Fibroblast of lung (primary cell): Measurements from ENCODE around the gene RERE. TPM values are rescaled to one million over a fixed set of nuclear protein-coding genes. Genes with fewer than 3 reads are reported as not detected.

Source experiments
- DNase-seq, 2 donors: peaks; one replicate each; pipeline versions ENCODE4 v3.0.0 to v3.0.0-alpha.2; 2010; ENCODE audit warnings: low read depth in 2 of 2
- H2AFZ ChIP-seq: 2 replicates; pipeline ENCODE4 v1.5.1; 2012; ENCODE audit warnings: low read length, control low read depth, inconsistent platforms
- H3K27ac ChIP-seq: 2 replicates; pipeline ENCODE4 v1.5.1; 2011; ENCODE audit warnings: low read length, control low read depth; ENCODE audit not compliant: insufficient read depth
- H3K27me3 ChIP-seq: 2 replicates; pipeline ENCODE4 v1.5.1; 2011; ENCODE audit warnings: mild to moderate bottlenecking, low read length; ENCODE audit not compliant: control insufficient read depth, insufficient read depth
- H3K36me3 ChIP-seq: 2 replicates; pipeline ENCODE4 v1.5.1; 2011; ENCODE audit warnings: low read length; ENCODE audit not compliant: control insufficient read depth, insufficient read depth
- H3K4me1 ChIP-seq: 2 replicates; pipeline ENCODE4 v1.5.1; 2011; ENCODE audit warnings: low read length; ENCODE audit not compliant: control insufficient read depth, insufficient read depth; ENCODE audit errors: extremely low read depth
- H3K4me2 ChIP-seq: 2 replicates; pipeline ENCODE4 v1.5.1; 2011; ENCODE audit warnings: low read length, control low read depth; ENCODE audit not compliant: insufficient read depth; ENCODE audit errors: extremely low read depth
- H3K4me3 ChIP-seq, 4 experiments: fragments of 200-600 bp in 1 of 4; sonication (generic) in 1 of 4; replicated peaks in 1 of 4; 2 replicates each; pipeline ENCODE4 v1.5.1; 2011 to 2016; ENCODE audit warnings: low read length in 4 of 4, low read depth in 3 of 4, mild to moderate bottlenecking in 3 of 4, control low read depth in 2 of 4, inconsistent platforms in 1 of 4, mixed read lengths in 1 of 4; ENCODE audit not compliant: insufficient read depth in 1 of 4; ENCODE audit errors: control extremely low read depth in 1 of 4
- H3K79me2 ChIP-seq: 2 replicates; pipeline ENCODE4 v1.5.1; 2012; ENCODE audit warnings: mild to moderate bottlenecking, low read length, inconsistent platforms; ENCODE audit not compliant: control insufficient read depth, insufficient read depth
- H3K9ac ChIP-seq: 2 replicates; pipeline ENCODE4 v1.5.1; 2011; ENCODE audit warnings: mild to moderate bottlenecking, low read length, control low read depth; ENCODE audit not compliant: insufficient read depth
- H3K9me3 ChIP-seq: 2 replicates; pipeline ENCODE4 v1.5.1; 2012; ENCODE audit warnings: low read depth, low read length; ENCODE audit not compliant: control insufficient read depth, insufficient read depth
- H4K20me1 ChIP-seq: 2 replicates; pipeline ENCODE4 v1.5.1; 2011; ENCODE audit warnings: low read length; ENCODE audit not compliant: control insufficient read depth, insufficient read depth; ENCODE audit errors: extremely low read depth
- EZH2 ChIP-seq: IDR thresholded peaks from 2 replicates; pipeline ENCODE4 v1.5.1; 2012; ENCODE audit warnings: low read length, control low read depth, mild to moderate bottlenecking; ENCODE audit errors: missing control alignments
- polyA plus RNA-seq, 2 donors: library from polyadenylated mRNA; depleted of rRNA in 1 of 2; stranded (reverse) in 1 of 2; unstranded in 1 of 2; fragments of >200 nt; gene quantifications; 2 replicates each; pipeline ENCODE4 v1.2.1, GENCODE V29; 2011 to 2012; ENCODE audit warnings: missing spikeins in 1 of 2
- total RNA-seq: library from RNA; depleted of rRNA; stranded (reverse); fragments of >200 nt; gene quantifications from 2 replicates; pipeline ENCODE4 v1.2.1, GENCODE V29; 2014
- TF ChIP-seq, protein P1 (sequence below), 2 donors: IDR thresholded peaks in 1 of 2; conservative IDR thresholded peaks in 1 of 2; 1 replicate in 1 of 2; 2 replicates in 1 of 2; pipeline ENCODE4 v1.5.1; 2011 to 2012; ENCODE audit warnings: low read length in 2 of 2, control low read depth in 1 of 2, inconsistent platforms in 1 of 2, low read depth in 1 of 2, mild to moderate bottlenecking in 1 of 2

Gene RERE
- total and polyA plus RNA-seq, 2 donors (not counting 1 experiment from before 2014, with no cell fraction given): 3.7 to 51.0 TPM

GRCh38 chr1:8685463-8685862, 132.0 kb downstream of the RERE start:
- H3K4me1 ChIP-seq: peaks cover 5% of the 10 kb centered on the region
- H3K36me3 ChIP-seq: no peaks in the 10 kb centered on the region
- peaks cover 6% of the 10 kb centered on the region for H3K79me2 ChIP-seq
- no peak overlapping the region for H3K4me3 ChIP-seq
- no peaks in the 10 kb centered on the region for H4K20me1 ChIP-seq
- DNase-seq: no peak
- no peak overlapping the region for H3K27ac ChIP-seq
- H3K9me3 ChIP-seq: no peaks in the 10 kb centered on the region
- no peaks in the 10 kb centered on the region for H3K27me3 ChIP-seq
- no peak overlapping the region for H3K9ac ChIP-seq
- no peak for TF ChIP-seq EZH2
- TF ChIP-seq, protein P1, sequence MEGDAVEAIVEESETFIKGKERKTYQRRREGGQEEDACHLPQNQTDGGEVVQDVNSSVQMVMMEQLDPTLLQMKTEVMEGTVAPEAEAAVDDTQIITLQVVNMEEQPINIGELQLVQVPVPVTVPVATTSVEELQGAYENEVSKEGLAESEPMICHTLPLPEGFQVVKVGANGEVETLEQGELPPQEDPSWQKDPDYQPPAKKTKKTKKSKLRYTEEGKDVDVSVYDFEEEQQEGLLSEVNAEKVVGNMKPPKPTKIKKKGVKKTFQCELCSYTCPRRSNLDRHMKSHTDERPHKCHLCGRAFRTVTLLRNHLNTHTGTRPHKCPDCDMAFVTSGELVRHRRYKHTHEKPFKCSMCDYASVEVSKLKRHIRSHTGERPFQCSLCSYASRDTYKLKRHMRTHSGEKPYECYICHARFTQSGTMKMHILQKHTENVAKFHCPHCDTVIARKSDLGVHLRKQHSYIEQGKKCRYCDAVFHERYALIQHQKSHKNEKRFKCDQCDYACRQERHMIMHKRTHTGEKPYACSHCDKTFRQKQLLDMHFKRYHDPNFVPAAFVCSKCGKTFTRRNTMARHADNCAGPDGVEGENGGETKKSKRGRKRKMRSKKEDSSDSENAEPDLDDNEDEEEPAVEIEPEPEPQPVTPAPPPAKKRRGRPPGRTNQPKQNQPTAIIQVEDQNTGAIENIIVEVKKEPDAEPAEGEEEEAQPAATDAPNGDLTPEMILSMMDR (conservative IDR thresholded peaks at IDR 0.05 in 1 of 2, IDR thresholded peaks at IDR 0.05 in 1 of 2; ENCODE audit: low read depth in 1 of 2, low read length in 2 of 2): no peak
- H2AFZ ChIP-seq: no peak overlapping the region
- no peak overlapping the region for H3K4me2 ChIP-seq

GRCh38 chr1:8684590-8684989, 132.8 kb downstream of the RERE start:
- no peaks in the 10 kb centered on the region for H4K20me1 ChIP-seq
- DNase-seq: no peak
- no peak overlapping the region for H3K27ac ChIP-seq
- TF ChIP-seq EZH2: no peak
- TF ChIP-seq, protein P1 (conservative IDR thresholded peaks at IDR 0.05 in 1 of 2, IDR thresholded peaks at IDR 0.05 in 1 of 2; ENCODE audit: low read depth in 1 of 2, low read length in 2 of 2): no peak
- H3K4me1 ChIP-seq: peaks cover 5% of the 10 kb centered on the region
- H3K9me3 ChIP-seq: no peaks in the 10 kb centered on the region
- H3K9ac ChIP-seq: no peak overlapping the region
- no peaks in the 10 kb centered on the region for H3K27me3 ChIP-seq
- no peaks in the 10 kb centered on the region for H3K36me3 ChIP-seq
- no peak overlapping the region for H3K4me3 ChIP-seq
- no peak overlapping the region for H2AFZ ChIP-seq
- peaks cover 6% of the 10 kb centered on the region for H3K79me2 ChIP-seq
- no peak overlapping the region for H3K4me2 ChIP-seq

- Histone ChIP-seq H3K27me3 (no peaks in the 10 kb centered on the region), H3K9ac (no peak overlapping the region), H3K9me3 (no peaks in the 10 kb centered on the region), H3K4me2 (no peak overlapping the region), H3K36me3 (no peaks in the 10 kb centered on the region), H3K27ac (no peak overlapping the region), H3K4me3 (no peak overlapping the region), H3K79me2 (peaks cover 4% of the 10 kb centered on the region), H3K4me1 (peaks cover 5% of the 10 kb centered on the region), H4K20me1 (no peaks in the 10 kb centered on the region), H2AFZ (no peak overlapping the region)
- TF ChIP-seq, protein P1 (conservative IDR thresholded peaks at IDR 0.05 in 1 of 2, IDR thresholded peaks at IDR 0.05 in 1 of 2; ENCODE audit: low read depth in 1 of 2, low read length in 2 of 2): no peak
- no peak for TF ChIP-seq EZH2
- no peak for DNase-seq
Measured at GRCh38 chr1:8682573-8682972, 134.9 kb downstream of the RERE start.
